Ovary (tissue), 9 donors: ENCODE measurements around the gene IP6K2. TPM values are rescaled to one million over a fixed set of nuclear protein-coding genes. Genes with fewer than 3 reads are reported as not detected.

Experiments used
- DNase-seq, 5 donors: peaks; one replicate each; pipeline ENCODE4 v3.0.0-alpha.2; 2019 to 2020
- H3K27ac ChIP-seq, 2 donors: fragments of 200-600 bp; one replicate each; pipeline versions ENCODE4 v1.5.1 to v1.8.0; 2019 to 2022
- H3K27me3 ChIP-seq: fragments of 200-600 bp; one replicate; pipeline ENCODE4 v1.8.0; 2022
- H3K36me3 ChIP-seq: fragments of 200-600 bp; sonication (generic); one replicate; pipeline ENCODE4 v1.5.1; 2019
- H3K4me1 ChIP-seq: one replicate; pipeline ENCODE4 v1.8.1; 2013; ENCODE audit warnings: mild to moderate bottlenecking, moderate library complexity; ENCODE audit not compliant: insufficient read depth
- H3K4me3 ChIP-seq: fragments of 200-600 bp; sonication (generic); one replicate; pipeline ENCODE4 v1.5.1; 2017
- H3K9me3 ChIP-seq, 2 donors: fragments of 200-600 bp in 1 of 2; sonication (generic) in 1 of 2; one replicate each; pipeline versions ENCODE4 v1.5.1 to v1.8.1; 2013 to 2019; ENCODE audit warnings: mild to moderate bottlenecking in 1 of 2, moderate library complexity in 1 of 2
- EP300 ChIP-seq: sonication (generic); formaldehyde crosslinking; IDR thresholded peaks from one replicate; pipeline ENCODE4 v1.6.1; 2017; ENCODE audit warnings: antibody characterized with exemption
- POLR2A ChIP-seq: fragments of 450-650 bp; IDR thresholded peaks from one replicate; pipeline ENCODE4 v1.6.1; 2017; ENCODE audit warnings: antibody characterized with exemption, mild to moderate bottlenecking, moderate library complexity
- WGBS, 3 donors: extraction: QIAGEN DNeasy Blood & Tissue Kit in 1 of 3; methylation state at CpG; one replicate each; pipeline versions ENCODE4 v1.1.5 to v1.1.7; 2013 to 2017; 5-methylcytosine and 5-hydroxymethylcytosine counted together
- intact Hi-C, 4 donors: fragments of 100-400 bp; cut with DNase I; formaldehyde crosslinking; loops; one replicate each; pipeline versions ENCODE4 v1.11.0 to v1.15.1; 2022 to 2023
- polyA plus RNA-seq, 2 donors: library from polyadenylated mRNA; stranded (reverse); fragments of 200-250 nt in 1 of 2; fragments of 350-450 nt in 1 of 2; fragmentation: Illumina TruSeq in 1 of 2; extraction: RNeasy Lipid Tissue Mini Kit (QIAGEN cat#74804) in 1 of 2; gene quantifications; one replicate each; pipeline ENCODE4 v1.2.3, GENCODE V29; 2013 to 2014
- total RNA-seq, 7 donors: library from RNA; depleted of rRNA in 2 of 7; stranded (reverse); fragments of >200 nt in 2 of 7; fragmentation: NEBNext Ultra II Directional in 3 of 7; extraction: Animal tissue kit (Norgen Biotek cat#: 25700) in 3 of 7; gene quantifications; one replicate each; pipeline versions ENCODE4 v1.1.0 to v1.2.4, GENCODE V29; 2016 to 2023
- TF ChIP-seq, protein P1 (sequence below), 3 donors: fragments of 450-650 bp in 2 of 3; fragments of 200-600 bp in 1 of 3; IDR thresholded peaks; one replicate each; pipeline versions ENCODE4 v1.5.1 to v1.8.0; 2016 to 2022; ENCODE audit warnings: antibody characterized with exemption in 3 of 3, mild to moderate bottlenecking in 1 of 3
- donor health status: DM: no; HTN: no; CAD: no; lungs with moderate emphysema.
- donor health status: DM: no; HTN: no; CAD: no.
- donor health status: Bipolar disorder and iron deficiency.
- donor health status: DM: yes; HTN: yes; CAD: no.
- donor health status: DM: no; HTN: no; CAD: no.
- donor health status: DM: yes; HTN: yes; CAD: no.

The IP6K2 gene
- total and polyA plus RNA-seq, 9 donors, result 51.8 to 132 (median 62.7) TPM

DNA sequence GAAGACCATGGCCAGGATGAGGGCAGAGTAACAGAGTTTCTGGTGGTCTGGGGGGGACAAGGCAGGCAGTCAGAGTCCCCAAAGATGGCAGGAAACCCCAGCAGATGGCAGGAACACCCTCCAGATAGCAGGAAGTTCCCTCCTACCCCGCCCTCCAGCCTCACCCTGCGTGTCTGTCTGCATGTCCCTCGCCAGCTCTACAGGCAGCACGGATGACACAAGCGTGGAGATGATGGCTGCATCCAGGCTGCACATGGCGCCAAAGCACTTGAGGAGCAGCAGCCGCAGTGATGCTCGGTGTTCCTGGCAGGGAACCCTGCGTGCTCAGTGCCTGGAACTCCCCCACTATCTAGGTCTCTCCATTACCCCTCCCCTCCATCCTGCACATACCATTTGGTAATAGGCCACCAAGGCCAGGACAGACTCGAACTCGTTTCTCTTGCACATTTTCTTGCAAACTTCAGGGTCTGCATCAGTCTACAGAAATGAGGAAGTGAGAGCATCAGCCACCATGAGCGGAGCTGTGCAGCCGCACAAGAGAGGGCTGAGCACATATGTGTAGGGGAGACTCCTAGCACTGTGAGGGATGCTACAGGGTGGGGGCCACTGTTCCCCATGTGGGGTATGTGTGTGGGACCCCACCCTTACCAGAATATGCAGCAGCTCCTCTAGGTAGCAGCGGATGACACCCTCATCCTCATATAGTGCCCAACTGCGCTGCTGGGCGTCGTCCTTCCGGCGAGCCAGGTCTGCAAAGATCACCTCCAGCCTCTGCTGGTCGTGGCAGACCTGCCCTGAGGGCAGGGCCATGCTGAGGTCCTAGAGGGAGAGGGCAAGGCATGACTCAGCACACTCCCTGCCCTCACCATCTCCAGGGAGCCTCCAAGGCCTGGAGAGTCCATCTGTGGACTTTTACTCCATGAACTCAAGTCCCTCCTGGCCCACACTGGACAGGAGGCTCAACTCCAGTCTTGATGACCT lies 37.3 kb downstream of the IP6K2 start:
- H3K36me3 ChIP-seq, result no peaks in the 10 kb centered on the region
- intact Hi-C loops, result loop anchor here in 1 of 4 donors (10.0 kb wide), 1 partner anchor 215 kb away; a partner anchor contains a TSS
- DNase-seq, result peak in 1 of 5 donors; percentile 31
- H3K27ac ChIP-seq, result no peak overlapping the region
- H3K27me3 ChIP-seq, result no peaks in the 10 kb centered on the region
- no peak overlapping the region for H3K4me3 ChIP-seq
- no peaks in the 10 kb centered on the region for H3K9me3 ChIP-seq
- TF ChIP-seq, protein P1, sequence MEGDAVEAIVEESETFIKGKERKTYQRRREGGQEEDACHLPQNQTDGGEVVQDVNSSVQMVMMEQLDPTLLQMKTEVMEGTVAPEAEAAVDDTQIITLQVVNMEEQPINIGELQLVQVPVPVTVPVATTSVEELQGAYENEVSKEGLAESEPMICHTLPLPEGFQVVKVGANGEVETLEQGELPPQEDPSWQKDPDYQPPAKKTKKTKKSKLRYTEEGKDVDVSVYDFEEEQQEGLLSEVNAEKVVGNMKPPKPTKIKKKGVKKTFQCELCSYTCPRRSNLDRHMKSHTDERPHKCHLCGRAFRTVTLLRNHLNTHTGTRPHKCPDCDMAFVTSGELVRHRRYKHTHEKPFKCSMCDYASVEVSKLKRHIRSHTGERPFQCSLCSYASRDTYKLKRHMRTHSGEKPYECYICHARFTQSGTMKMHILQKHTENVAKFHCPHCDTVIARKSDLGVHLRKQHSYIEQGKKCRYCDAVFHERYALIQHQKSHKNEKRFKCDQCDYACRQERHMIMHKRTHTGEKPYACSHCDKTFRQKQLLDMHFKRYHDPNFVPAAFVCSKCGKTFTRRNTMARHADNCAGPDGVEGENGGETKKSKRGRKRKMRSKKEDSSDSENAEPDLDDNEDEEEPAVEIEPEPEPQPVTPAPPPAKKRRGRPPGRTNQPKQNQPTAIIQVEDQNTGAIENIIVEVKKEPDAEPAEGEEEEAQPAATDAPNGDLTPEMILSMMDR (IDR thresholded peaks at IDR 0.05), result no peak
- TF ChIP-seq EP300 (no peak), POLR2A (no peak)
- WGBS, 3 donors, result 86 to 90% (median 86%) methylated on average over 20 of the region's 20 CpGs
- H3K4me1 ChIP-seq, result peaks cover 10% of the 10 kb centered on the region

DNA sequence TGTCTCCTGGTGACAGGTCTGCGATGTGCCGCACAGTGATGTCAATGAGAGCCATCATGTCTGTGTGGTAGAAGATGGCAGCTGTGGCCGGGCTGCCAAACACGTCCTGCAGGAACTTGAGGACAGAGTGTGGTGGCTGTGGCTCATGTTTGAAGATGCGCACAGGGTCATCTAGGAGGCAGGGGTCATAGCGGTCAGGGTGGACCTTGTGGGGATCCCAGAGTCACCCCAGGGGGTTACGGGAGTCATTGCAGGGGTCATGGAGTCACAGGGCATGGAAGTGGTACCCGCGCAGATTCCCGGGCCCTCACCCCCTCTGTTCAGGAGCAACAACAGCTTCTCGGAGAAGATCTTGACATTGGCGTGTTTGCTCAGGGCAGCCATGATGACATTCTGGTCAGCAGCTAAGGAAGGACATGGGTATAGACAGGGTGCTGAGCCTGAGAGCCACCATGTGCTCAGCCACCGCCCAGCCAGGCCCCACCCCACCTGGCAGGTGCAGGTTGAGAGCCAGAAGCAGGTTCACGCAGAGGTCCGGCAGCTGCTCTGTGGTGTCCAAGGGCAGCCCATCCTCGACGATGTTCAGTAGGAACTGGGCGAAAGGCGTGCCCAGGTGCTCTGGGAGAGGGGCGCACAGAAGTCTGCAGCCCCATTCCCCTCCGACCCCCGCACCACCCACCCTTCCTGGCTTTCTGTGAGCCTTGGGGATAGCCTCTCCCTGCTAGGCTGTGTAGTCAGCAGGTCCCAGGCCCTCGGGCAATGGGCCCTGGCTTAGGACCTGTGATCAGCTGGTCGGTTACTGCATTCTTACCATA lies 38.2 kb downstream of the IP6K2 start:
- DNase-seq, result no peak
- intact Hi-C loops, result no loop called here

DNA sequence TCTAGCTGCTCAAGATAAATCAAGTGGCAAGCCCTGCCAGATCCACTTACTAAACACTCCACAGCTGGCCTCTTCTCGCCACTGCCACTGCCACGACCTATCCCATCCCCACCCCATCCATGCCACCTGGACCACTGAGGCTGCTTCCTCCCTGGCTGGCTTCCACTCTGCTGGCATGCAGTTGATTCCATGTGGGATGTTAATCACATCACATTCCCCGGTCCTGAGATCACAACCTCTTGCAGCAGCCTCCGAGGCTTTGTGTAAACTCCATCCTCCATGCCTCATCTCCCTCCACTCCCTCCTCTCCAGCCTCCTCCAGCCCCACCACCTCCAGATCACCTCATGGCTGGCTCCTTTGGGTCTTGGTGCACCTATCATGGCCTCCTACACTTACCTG lies 39.0 kb downstream of the IP6K2 start:
- TF ChIP-seq EP300 (no peak), POLR2A (no peak)
- TF ChIP-seq, protein P1 (IDR thresholded peaks at IDR 0.05), result no peak
- H3K4me3 ChIP-seq, result no peak overlapping the region
- H3K9me3 ChIP-seq, result no peaks in the 10 kb centered on the region
- H3K27me3 ChIP-seq, result no peaks in the 10 kb centered on the region
- DNase-seq, result no peak
- H3K36me3 ChIP-seq, result no peaks in the 10 kb centered on the region
- no peak overlapping the region for H3K27ac ChIP-seq
- 56 to 71% (median 63%) methylated on average over 4 of the region's 4 CpGs for WGBS, 3 donors
- H3K4me1 ChIP-seq, result no peaks in the 10 kb centered on the region
- intact Hi-C loops, result no loop called here

More for the DNA sequence above, 38.2 kb downstream of the IP6K2 start:
- no peak for TF ChIP-seq EP300
- TF ChIP-seq, protein P1 (IDR thresholded peaks at IDR 0.05), result no peak
- no peak for TF ChIP-seq POLR2A
- Histone ChIP-seq H3K27ac (no peak overlapping the region), H3K36me3 (no peaks in the 10 kb centered on the region), H3K27me3 (no peaks in the 10 kb centered on the region), H3K4me1 (peaks cover 7% of the 10 kb centered on the region), H3K9me3 (no peaks in the 10 kb centered on the region), H3K4me3 (no peak overlapping the region)
- 90 to 92% (median 91%) methylated on average over 24 of the region's 24 CpGs for WGBS, 3 donors

DNA sequence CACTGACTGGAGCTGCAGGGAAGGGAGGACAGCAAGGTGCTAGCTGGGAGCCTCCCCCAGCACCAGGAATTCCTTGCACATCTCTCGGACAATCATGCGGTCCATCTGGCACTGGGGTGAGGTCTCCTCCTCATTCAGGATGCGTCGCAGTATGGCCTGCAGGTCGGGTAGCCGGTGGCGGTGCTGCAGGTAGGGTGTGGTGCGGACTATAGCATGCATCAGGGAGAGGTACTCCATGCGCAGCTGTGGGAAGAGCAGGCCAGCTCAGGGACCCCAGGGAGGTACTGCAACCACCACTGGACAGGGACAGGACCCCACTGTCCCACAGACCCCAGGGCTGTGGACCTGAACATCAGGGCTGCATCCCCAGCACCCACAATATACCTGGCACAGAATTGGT lies 42.5 kb downstream of the IP6K2 start:
- intact Hi-C loops, result no loop called here
- Histone ChIP-seq H3K27me3 (no peaks in the 10 kb centered on the region), H3K9me3 (no peaks in the 10 kb centered on the region), H3K4me1 (no peaks in the 10 kb centered on the region), H3K4me3 (no peak overlapping the region), H3K36me3 (no peaks in the 10 kb centered on the region), H3K27ac (no peak overlapping the region)
- WGBS, 3 donors, result 81 to 87% (median 85%) methylated on average over 9 of the region's 9 CpGs
- no peak for DNase-seq
- TF ChIP-seq POLR2A (no peak), EP300 (no peak)
- TF ChIP-seq, protein P1 (IDR thresholded peaks at IDR 0.05), result no peak
